A673 (cell line): ENCODE data around the gene PDE11A.

Experiments
- CTCF ChIP-seq: fragments of 300-800, 200-600 bp; sonication (generic); conservative IDR thresholded peaks from 2 replicates; pipeline ENCODE4 v1.5.1; 2017; ENCODE audit warnings: low read depth, mild to moderate bottlenecking, antibody characterized with exemption, low read length, moderate library complexity, mixed read lengths
- EZH2 ChIP-seq: fragments of 200-600 bp; sonication (generic); IDR thresholded peaks from 2 replicates; pipeline ENCODE4 v1.6.1; 2017; ENCODE audit warnings: borderline replicate concordance, low read depth, mild to moderate bottlenecking, mixed read lengths, antibody characterized with exemption, low read length; ENCODE audit not compliant: poor library complexity, severe bottlenecking

GRCh38 chr2:177869209-177869608, 203.4 kb downstream of the PDE11A start:
- TF ChIP-seq CTCF (no peak), EZH2 (no peak)
